ENCODE results near the gene LIG1.

DNA sequence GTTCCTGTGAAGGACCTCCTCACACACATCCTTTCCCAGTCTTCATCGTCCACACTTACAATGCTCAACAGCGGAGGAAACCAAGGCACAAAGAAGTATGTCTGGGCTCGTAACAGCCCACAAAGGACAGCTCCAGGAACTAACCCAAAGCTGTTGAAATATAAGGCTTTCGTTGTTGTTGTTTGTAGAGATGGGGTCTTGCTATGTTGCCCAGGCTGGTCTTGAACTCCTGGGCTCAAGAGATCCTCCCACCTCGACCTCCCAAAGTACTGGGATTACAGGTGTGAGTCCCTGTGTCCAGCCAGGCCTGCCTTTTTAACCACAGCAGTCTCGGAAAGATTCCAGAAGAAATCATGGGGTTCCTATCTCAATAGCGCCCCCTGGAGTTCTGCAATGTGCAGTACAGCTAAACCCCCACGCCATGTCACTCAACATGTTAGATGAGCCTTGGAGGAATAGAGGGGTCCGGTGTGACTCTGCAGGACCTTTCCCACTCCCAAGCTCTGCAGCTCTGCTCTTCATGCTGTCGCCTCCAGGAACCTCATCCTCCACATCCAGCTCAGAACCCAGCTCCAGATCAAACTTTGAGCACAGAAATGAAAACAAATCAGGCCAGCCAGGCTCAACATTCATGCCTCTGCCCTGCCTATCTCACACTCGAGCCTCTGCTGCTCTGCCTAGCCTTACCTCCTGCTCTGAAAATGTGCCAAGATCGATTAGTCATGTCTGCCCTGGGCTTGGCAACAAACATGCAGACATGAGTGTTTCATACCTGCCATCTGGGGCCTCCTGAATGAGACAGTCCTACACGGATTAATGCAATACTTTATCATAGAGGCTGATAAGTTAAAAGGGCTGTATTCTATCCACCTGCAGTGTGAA, 67.0 kb downstream of the LIG1 start:
- TF ChIP-seq GATA2 (IDR thresholded peaks at IDR 0.05; ENCODE audit: low read depth, low read length) = no peak
- TF ChIP-seq GATA3 (IDR thresholded peaks at IDR 0.05; ENCODE audit: low read depth, low read length) = no peak
